ENCODE measurements around the gene SEZ6L.

GRCh38 chr22:26391623-26392022, 222.4 kb downstream of the SEZ6L start:
- no peak for TF ChIP-seq CTCF (IDR thresholded peaks at IDR 0.05)
- TF ChIP-seq POLR2A (IDR thresholded peaks at IDR 0.05), result no peak

Measured in lower leg skin (tissue), 3 donors.